ENCODE data around the gene KCMF1. TPM values are rescaled to one million over a fixed set of nuclear protein-coding genes. Genes with fewer than 3 reads are reported as not detected.

Gene KCMF1
- polyA plus RNA-seq, 1 donor from 2014 or later, result 43.3 TPM

DNA sequence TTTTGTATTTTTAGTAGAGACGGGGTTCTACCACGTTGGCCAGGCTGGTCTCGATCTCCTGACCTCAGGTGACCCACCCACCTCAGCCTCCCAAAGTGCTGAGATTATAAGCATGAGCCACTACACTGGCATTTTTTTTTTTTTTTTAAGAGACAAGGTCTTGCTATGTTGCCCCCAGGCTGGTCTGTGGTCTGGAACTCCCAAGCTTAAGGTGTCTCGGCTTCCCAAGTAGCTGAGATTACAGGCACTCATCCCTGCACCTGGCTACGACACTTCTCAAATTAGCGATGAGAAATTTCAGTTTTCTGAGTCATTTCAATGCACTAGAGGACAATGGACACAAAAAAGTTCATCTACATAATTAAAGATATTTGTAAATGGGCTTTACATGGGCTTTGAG, 125.7 kb downstream of the KCMF1 start:
- no peaks in the 10 kb centered on the region for H3K36me3 ChIP-seq (ENCODE audit: insufficient read depth, low read length)
- no peak for TF ChIP-seq EZH2 (IDR thresholded peaks at IDR 0.05; ENCODE audit: borderline replicate concordance, insufficient read depth, low read length, poor library complexity, severe bottlenecking)
- no peak for TF ChIP-seq TAF1 (IDR thresholded peaks at IDR 0.05; ENCODE audit: low read depth)
- H3K79me2 ChIP-seq (replicated peaks; ENCODE audit: insufficient read depth, low read length), result no peaks in the 10 kb centered on the region
- H3K27me3 ChIP-seq (ENCODE audit: insufficient read depth, low read depth, low read length), result no peaks in the 10 kb centered on the region
- no peaks in the 10 kb centered on the region for H4K20me1 ChIP-seq (ENCODE audit: insufficient read depth)
- H3K4me3 ChIP-seq (ENCODE audit: low read length), result no peak overlapping the region
- H3K9me2 ChIP-seq (ENCODE audit: insufficient read depth, low read length), result no peaks in the 10 kb centered on the region
- no peak overlapping the region for H3K9ac ChIP-seq (ENCODE audit: low read length)
- H3K27ac ChIP-seq (ENCODE audit: low read length), result no peak overlapping the region
- H3K4me2 ChIP-seq (ENCODE audit: low read length), result no peak overlapping the region
- H3K9me3 ChIP-seq (ENCODE audit: low read length), result peaks cover 3% of the 10 kb centered on the region
- H3F3A ChIP-seq (ENCODE audit: insufficient read depth, low read length, poor library complexity, severe bottlenecking), result no peaks in the 10 kb centered on the region
- no peak overlapping the region for H2AFZ ChIP-seq (ENCODE audit: low read depth, low read length)

DNA sequence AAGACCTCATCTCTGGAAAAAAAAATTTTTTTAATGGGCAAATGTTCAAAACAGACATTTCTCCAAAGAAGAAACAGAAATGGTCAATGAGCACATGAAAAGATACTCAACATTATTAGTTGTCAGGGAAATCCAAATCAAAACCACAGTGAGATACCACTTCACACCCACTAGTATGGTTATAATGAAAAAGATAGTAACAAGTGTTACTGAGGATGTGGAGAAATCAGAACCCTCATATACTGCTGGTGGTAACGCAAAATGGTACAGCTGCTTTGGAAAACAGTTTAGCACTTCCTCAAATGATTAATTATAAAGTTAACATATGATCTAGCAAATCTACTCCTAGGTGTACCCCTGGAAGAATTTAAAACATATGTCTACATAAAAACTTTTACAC, 133.3 kb downstream of the KCMF1 start:
- Histone ChIP-seq H4K20me1 (ENCODE audit: insufficient read depth) (no peaks in the 10 kb centered on the region), H2AFZ (ENCODE audit: low read depth, low read length) (no peak overlapping the region), H3K36me3 (ENCODE audit: insufficient read depth, low read length) (no peaks in the 10 kb centered on the region), H3K9ac (ENCODE audit: low read length) (no peak overlapping the region), H3K4me3 (ENCODE audit: low read length) (no peak overlapping the region), H3K27ac (ENCODE audit: low read length) (no peak overlapping the region), H3K9me2 (ENCODE audit: insufficient read depth, low read length) (no peaks in the 10 kb centered on the region), H3F3A (ENCODE audit: insufficient read depth, low read length, poor library complexity, severe bottlenecking) (no peaks in the 10 kb centered on the region), H3K4me2 (ENCODE audit: low read length) (no peak overlapping the region), H3K79me2 (replicated peaks; ENCODE audit: insufficient read depth, low read length) (no peaks in the 10 kb centered on the region), H3K27me3 (ENCODE audit: insufficient read depth, low read depth, low read length) (no peaks in the 10 kb centered on the region), H3K9me3 (ENCODE audit: low read length) (no peaks in the 10 kb centered on the region)
- no peak for TF ChIP-seq RAD21 (conservative IDR thresholded peaks at IDR 0.05)
- TF ChIP-seq SMC3 (conservative IDR thresholded peaks at IDR 0.05; ENCODE audit: poor library complexity), result no peak
- TF ChIP-seq, protein P1, sequence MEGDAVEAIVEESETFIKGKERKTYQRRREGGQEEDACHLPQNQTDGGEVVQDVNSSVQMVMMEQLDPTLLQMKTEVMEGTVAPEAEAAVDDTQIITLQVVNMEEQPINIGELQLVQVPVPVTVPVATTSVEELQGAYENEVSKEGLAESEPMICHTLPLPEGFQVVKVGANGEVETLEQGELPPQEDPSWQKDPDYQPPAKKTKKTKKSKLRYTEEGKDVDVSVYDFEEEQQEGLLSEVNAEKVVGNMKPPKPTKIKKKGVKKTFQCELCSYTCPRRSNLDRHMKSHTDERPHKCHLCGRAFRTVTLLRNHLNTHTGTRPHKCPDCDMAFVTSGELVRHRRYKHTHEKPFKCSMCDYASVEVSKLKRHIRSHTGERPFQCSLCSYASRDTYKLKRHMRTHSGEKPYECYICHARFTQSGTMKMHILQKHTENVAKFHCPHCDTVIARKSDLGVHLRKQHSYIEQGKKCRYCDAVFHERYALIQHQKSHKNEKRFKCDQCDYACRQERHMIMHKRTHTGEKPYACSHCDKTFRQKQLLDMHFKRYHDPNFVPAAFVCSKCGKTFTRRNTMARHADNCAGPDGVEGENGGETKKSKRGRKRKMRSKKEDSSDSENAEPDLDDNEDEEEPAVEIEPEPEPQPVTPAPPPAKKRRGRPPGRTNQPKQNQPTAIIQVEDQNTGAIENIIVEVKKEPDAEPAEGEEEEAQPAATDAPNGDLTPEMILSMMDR (IDR thresholded peaks at IDR 0.05; ENCODE audit: poor library complexity, severe bottlenecking), result no peak
- TF ChIP-seq TAF1 (IDR thresholded peaks at IDR 0.05; ENCODE audit: low read depth), result no peak
- TF ChIP-seq, protein P2, sequence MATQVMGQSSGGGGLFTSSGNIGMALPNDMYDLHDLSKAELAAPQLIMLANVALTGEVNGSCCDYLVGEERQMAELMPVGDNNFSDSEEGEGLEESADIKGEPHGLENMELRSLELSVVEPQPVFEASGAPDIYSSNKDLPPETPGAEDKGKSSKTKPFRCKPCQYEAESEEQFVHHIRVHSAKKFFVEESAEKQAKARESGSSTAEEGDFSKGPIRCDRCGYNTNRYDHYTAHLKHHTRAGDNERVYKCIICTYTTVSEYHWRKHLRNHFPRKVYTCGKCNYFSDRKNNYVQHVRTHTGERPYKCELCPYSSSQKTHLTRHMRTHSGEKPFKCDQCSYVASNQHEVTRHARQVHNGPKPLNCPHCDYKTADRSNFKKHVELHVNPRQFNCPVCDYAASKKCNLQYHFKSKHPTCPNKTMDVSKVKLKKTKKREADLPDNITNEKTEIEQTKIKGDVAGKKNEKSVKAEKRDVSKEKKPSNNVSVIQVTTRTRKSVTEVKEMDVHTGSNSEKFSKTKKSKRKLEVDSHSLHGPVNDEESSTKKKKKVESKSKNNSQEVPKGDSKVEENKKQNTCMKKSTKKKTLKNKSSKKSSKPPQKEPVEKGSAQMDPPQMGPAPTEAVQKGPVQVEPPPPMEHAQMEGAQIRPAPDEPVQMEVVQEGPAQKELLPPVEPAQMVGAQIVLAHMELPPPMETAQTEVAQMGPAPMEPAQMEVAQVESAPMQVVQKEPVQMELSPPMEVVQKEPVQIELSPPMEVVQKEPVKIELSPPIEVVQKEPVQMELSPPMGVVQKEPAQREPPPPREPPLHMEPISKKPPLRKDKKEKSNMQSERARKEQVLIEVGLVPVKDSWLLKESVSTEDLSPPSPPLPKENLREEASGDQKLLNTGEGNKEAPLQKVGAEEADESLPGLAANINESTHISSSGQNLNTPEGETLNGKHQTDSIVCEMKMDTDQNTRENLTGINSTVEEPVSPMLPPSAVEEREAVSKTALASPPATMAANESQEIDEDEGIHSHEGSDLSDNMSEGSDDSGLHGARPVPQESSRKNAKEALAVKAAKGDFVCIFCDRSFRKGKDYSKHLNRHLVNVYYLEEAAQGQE (IDR thresholded peaks at IDR 0.05; ENCODE audit: borderline replicate concordance), result no peak
- TF ChIP-seq MXI1 (conservative IDR thresholded peaks at IDR 0.05; ENCODE audit: poor library complexity, severe bottlenecking), result no peak
- TF ChIP-seq EZH2 (IDR thresholded peaks at IDR 0.05; ENCODE audit: borderline replicate concordance, insufficient read depth, low read length, poor library complexity, severe bottlenecking), result no peak
- no peak for TF ChIP-seq EP300 (conservative IDR thresholded peaks at IDR 0.05; ENCODE audit: poor library complexity, severe bottlenecking)
- TF ChIP-seq POLR2AphosphoS5 (IDR thresholded peaks at IDR 0.05), result no peak

Measured in neural cell (in vitro differentiated cells).